ENCODE measurements around the gene GATA3.

DNA sequence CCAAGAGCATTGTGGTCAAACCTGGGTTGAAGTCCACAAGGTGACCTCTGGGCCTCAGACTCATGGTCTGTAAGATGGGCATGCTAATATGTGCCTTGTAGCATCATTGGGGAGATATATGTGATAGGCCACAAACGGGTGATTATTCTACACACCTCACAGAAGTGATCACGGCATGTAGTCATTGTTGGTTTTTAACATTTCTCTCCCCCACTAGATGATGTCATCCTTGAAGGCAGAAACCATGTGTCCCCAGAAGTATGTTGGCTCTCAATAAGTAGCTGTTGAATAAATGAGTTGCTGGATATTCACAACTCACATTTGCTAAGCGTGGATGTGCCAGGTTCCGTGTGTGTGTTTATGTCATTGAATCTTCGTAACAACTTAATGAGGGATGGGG lies 42.4 kb downstream of the GATA3 start:
- TF ChIP-seq, protein P1, sequence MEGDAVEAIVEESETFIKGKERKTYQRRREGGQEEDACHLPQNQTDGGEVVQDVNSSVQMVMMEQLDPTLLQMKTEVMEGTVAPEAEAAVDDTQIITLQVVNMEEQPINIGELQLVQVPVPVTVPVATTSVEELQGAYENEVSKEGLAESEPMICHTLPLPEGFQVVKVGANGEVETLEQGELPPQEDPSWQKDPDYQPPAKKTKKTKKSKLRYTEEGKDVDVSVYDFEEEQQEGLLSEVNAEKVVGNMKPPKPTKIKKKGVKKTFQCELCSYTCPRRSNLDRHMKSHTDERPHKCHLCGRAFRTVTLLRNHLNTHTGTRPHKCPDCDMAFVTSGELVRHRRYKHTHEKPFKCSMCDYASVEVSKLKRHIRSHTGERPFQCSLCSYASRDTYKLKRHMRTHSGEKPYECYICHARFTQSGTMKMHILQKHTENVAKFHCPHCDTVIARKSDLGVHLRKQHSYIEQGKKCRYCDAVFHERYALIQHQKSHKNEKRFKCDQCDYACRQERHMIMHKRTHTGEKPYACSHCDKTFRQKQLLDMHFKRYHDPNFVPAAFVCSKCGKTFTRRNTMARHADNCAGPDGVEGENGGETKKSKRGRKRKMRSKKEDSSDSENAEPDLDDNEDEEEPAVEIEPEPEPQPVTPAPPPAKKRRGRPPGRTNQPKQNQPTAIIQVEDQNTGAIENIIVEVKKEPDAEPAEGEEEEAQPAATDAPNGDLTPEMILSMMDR (IDR thresholded peaks at IDR 0.05), result no peak
- no peak for TF ChIP-seq ZFX (IDR thresholded peaks at IDR 0.05; ENCODE audit: borderline replicate concordance)

Measured in 22Rv1 (cell line).